Karpas-422 (cell line): Measurements from ENCODE around the gene RAD51B. TPM values are rescaled to one million over a fixed set of nuclear protein-coding genes. Genes with fewer than 3 reads are reported as not detected.

Source experiments
- DNase-seq: peaks from one replicate; pipeline ENCODE4 v3.0.0-alpha.2; 2015
- H2AFZ ChIP-seq: fragments of 200-600 bp; sonication (generic); 2 replicates; pipeline ENCODE4 v1.6.1; 2014; ENCODE audit warnings: antibody characterized with exemption, low read length, mixed read lengths
- H3K27ac ChIP-seq: fragments of 200-600 bp; sonication (generic); 2 replicates; pipeline ENCODE4 v1.5.1; 2014; ENCODE audit warnings: mild to moderate bottlenecking, low read length, moderate library complexity
- H3K27me3 ChIP-seq: fragments of 200-600 bp; sonication (generic); 2 replicates; pipeline ENCODE4 v1.6.1; 2014; ENCODE audit warnings: low read length, mixed read lengths
- H3K36me3 ChIP-seq: fragments of 200-600 bp; sonication (generic); 2 replicates; pipeline ENCODE4 v1.6.1; 2014; ENCODE audit warnings: low read length, mixed read lengths; ENCODE audit not compliant: insufficient read depth
- H3K4me1 ChIP-seq: fragments of 200-600 bp; sonication (generic); 2 replicates; pipeline ENCODE4 v1.6.1; 2014; ENCODE audit warnings: mild to moderate bottlenecking, low read length, mixed read lengths
- H3K4me2 ChIP-seq: fragments of 200-600 bp; sonication (generic); 2 replicates; pipeline ENCODE4 v1.6.1; 2014; ENCODE audit warnings: low read length, low read depth, mild to moderate bottlenecking; ENCODE audit not compliant: poor library complexity, severe bottlenecking
- H3K4me3 ChIP-seq: fragments of 200-600 bp; sonication (generic); 2 replicates; pipeline ENCODE4 v1.5.1; 2014; ENCODE audit warnings: mild to moderate bottlenecking, antibody characterized with exemption, low read length, mixed read lengths
- H3K79me2 ChIP-seq: fragments of 200-600 bp; sonication (generic); 2 replicates; pipeline ENCODE4 v1.6.1; 2014; ENCODE audit warnings: mild to moderate bottlenecking, low read length, mixed read lengths
- H3K9ac ChIP-seq: fragments of 200-600 bp; sonication (generic); 2 replicates; pipeline ENCODE4 v1.6.0; 2014; ENCODE audit warnings: low read length
- H3K9me2 ChIP-seq: fragments of 200-600 bp; sonication (generic), shearing (Covaris generic); replicated peaks from 2 replicates; pipeline ENCODE4 v1.6.0; 2014; ENCODE audit warnings: mild to moderate bottlenecking, low read length, moderate library complexity; ENCODE audit not compliant: insufficient read depth
- H3K9me3 ChIP-seq: fragments of 300-700, 200-600 bp; sonication (generic); 2 replicates; pipeline ENCODE4 v1.6.1; 2014; ENCODE audit warnings: low read length, mixed read lengths
- H4K20me1 ChIP-seq: fragments of 200-600 bp; sonication (generic); 2 replicates; pipeline ENCODE4 v1.6.1; 2014; ENCODE audit warnings: mild to moderate bottlenecking, antibody characterized with exemption, low read length, low read depth; ENCODE audit not compliant: insufficient read depth
- total RNA-seq: library from RNA; depleted of rRNA; stranded (reverse); fragments of >200 nt; shearing (Covaris generic); gene quantifications from 2 replicates; pipeline ENCODE4 v1.2.3, GENCODE V29; 2014; ENCODE audit warnings: low replicate concordance

The RAD51B gene
- total RNA-seq, 1 experiment from 2014 or later = 107 TPM

DNA sequence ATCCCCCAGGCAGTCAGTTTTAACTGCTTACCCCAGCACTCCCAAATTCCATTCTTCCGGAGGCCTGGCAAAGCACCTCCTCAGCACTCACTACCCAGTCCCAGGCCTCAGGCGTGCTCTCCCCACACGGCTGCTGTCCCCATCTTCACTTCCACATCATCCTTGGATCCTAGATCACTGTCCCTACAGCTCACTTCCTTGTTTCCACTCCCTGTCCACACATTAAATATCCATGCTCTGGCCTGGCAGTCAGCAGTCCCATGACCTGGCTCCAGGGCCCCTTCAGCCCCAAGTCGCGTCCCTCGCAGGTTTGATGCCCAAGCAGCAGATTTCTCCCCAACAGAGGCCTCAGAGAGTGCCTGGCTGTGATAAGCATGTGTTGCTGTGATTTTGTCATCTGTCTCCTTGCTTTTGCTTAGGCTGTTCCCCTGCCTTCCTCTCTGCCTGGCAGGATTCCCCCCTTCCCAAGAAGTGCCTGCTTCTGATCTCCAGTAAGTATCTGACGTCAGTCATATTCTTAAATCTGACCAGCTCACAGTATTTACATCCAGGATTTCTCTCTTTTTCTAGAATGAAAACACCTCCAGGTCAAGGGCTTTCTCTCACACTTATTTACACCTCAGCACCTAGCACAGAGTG lies 731.6 kb downstream of the RAD51B start:
- Histone ChIP-seq H3K4me1 (no peaks in the 10 kb centered on the region), H3K79me2 (no peaks in the 10 kb centered on the region), H3K27me3 (no peaks in the 10 kb centered on the region), H2AFZ (no peak overlapping the region), H3K36me3 (no peaks in the 10 kb centered on the region), H3K4me2 (no peak overlapping the region), H3K27ac (no peak overlapping the region), H3K9me3 (no peaks in the 10 kb centered on the region), H3K9me2 (no peaks in the 10 kb centered on the region), H4K20me1 (no peaks in the 10 kb centered on the region), H3K9ac (no peak overlapping the region), H3K4me3 (no peak overlapping the region)
- DNase-seq = no peak

- Histone ChIP-seq H2AFZ (no peak overlapping the region), H3K36me3 (no peaks in the 10 kb centered on the region), H3K27ac (no peak overlapping the region), H3K9me2 (no peaks in the 10 kb centered on the region), H3K4me3 (no peak overlapping the region), H3K79me2 (no peaks in the 10 kb centered on the region), H3K27me3 (no peaks in the 10 kb centered on the region), H3K4me1 (no peaks in the 10 kb centered on the region), H3K9ac (no peak overlapping the region), H3K4me2 (no peak overlapping the region), H3K9me3 (no peaks in the 10 kb centered on the region), H4K20me1 (no peaks in the 10 kb centered on the region)
- DNase-seq = no peak
Observed at GRCh38 chr14:68552075-68552474, 732.5 kb downstream of the RAD51B start.

DNA sequence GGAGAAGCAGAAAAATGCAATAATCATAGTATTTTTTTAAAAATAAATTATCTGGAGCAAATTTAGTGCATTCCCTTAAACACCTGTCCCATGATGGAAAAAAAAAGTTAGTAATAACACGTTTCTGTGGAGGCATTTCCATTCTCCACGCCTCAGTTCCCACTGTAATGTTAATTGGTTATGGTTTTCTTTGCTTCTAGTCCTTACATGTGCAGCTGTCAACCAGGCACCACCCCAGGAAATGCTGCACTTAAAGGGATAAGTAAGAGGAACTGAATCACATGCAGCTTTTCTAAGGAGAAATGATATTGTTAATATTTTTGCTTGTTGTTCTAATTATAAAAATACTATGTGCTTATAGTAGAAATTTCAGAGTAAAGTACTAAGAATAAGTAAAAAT lies 733.0 kb downstream of the RAD51B start:
- Histone ChIP-seq H3K4me2 (no peak overlapping the region), H3K36me3 (no peaks in the 10 kb centered on the region), H2AFZ (no peak overlapping the region), H3K27ac (no peak overlapping the region), H3K27me3 (no peaks in the 10 kb centered on the region), H3K9ac (no peak overlapping the region), H3K79me2 (no peaks in the 10 kb centered on the region), H3K9me2 (no peaks in the 10 kb centered on the region), H3K4me3 (no peak overlapping the region), H3K9me3 (no peaks in the 10 kb centered on the region), H3K4me1 (no peaks in the 10 kb centered on the region), H4K20me1 (no peaks in the 10 kb centered on the region)
- DNase-seq = no peak

GRCh38 chr14:68553311-68553710 lies 733.7 kb downstream of the RAD51B start:
- no peaks in the 10 kb centered on the region for H3K79me2 ChIP-seq
- no peak overlapping the region for H2AFZ ChIP-seq
- no peak overlapping the region for H3K9ac ChIP-seq
- no peaks in the 10 kb centered on the region for H3K4me1 ChIP-seq
- H3K4me3 ChIP-seq = no peak overlapping the region
- no peak overlapping the region for H3K27ac ChIP-seq
- no peaks in the 10 kb centered on the region for H3K9me2 ChIP-seq
- no peaks in the 10 kb centered on the region for H3K9me3 ChIP-seq
- H4K20me1 ChIP-seq = no peaks in the 10 kb centered on the region
- H3K36me3 ChIP-seq = no peaks in the 10 kb centered on the region
- no peak overlapping the region for H3K4me2 ChIP-seq
- no peaks in the 10 kb centered on the region for H3K27me3 ChIP-seq
- no peak for DNase-seq

DNA sequence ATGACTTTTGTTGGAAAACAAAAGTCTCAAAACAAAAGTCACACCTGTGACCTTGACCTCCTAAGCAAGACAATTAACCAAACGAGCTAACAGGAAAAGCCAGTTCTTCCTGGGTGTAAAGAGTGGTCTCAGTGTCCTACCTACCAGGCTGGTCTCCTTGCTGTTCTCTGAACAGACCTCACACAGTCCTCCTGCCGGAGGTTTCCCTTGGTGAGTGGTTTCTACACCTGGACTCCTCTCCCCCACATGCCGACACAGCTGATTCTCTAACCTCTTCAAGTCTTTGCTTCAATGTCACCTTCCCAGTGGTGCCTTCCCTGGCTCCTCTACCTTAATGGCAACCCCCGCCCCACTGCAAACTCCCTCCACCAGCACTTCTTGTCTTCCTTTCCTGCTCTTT lies 734.7 kb downstream of the RAD51B start:
- no peak overlapping the region for H2AFZ ChIP-seq
- H3K27ac ChIP-seq = no peak overlapping the region
- H3K9me3 ChIP-seq = no peaks in the 10 kb centered on the region
- H3K4me2 ChIP-seq = no peak overlapping the region
- H3K36me3 ChIP-seq = no peaks in the 10 kb centered on the region
- H3K27me3 ChIP-seq = no peaks in the 10 kb centered on the region
- no peaks in the 10 kb centered on the region for H3K4me1 ChIP-seq
- no peaks in the 10 kb centered on the region for H3K9me2 ChIP-seq
- H3K9ac ChIP-seq = no peak overlapping the region
- H3K4me3 ChIP-seq = no peak overlapping the region
- DNase-seq = no peak
- H3K79me2 ChIP-seq = no peaks in the 10 kb centered on the region
- no peaks in the 10 kb centered on the region for H4K20me1 ChIP-seq

GRCh38 chr14:68556253-68556652 lies 736.7 kb downstream of the RAD51B start:
- no peaks in the 10 kb centered on the region for H3K9me2 ChIP-seq
- no peaks in the 10 kb centered on the region for H3K27me3 ChIP-seq
- H2AFZ ChIP-seq = no peak overlapping the region
- no peaks in the 10 kb centered on the region for H3K4me1 ChIP-seq
- H3K4me2 ChIP-seq = no peak overlapping the region
- no peaks in the 10 kb centered on the region for H4K20me1 ChIP-seq
- H3K36me3 ChIP-seq = no peaks in the 10 kb centered on the region
- no peak for DNase-seq
- no peaks in the 10 kb centered on the region for H3K79me2 ChIP-seq
- no peaks in the 10 kb centered on the region for H3K9me3 ChIP-seq
- no peak overlapping the region for H3K9ac ChIP-seq
- H3K27ac ChIP-seq = no peak overlapping the region
- no peak overlapping the region for H3K4me3 ChIP-seq

DNA sequence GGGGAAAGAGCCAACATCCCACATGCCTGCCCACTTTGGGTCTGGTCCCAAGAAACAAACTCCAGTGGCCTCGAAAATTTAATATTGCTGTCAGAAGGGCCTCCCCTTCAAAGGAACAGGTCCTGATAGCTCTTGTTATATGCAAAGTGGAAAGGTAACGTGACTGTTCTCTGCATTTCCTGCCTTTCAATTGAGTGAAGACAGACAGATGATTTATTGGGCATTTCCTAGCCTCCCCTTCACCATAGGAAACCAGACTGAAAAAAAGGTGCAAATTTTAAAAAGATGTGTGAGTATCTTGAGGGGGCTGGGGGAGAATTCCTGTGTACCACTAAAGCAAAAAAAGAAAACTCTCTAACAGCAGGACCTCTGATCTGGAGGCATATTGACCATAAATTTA lies 738.1 kb downstream of the RAD51B start:
- Histone ChIP-seq H3K4me2 (no peak overlapping the region), H4K20me1 (no peaks in the 10 kb centered on the region), H3K4me1 (no peaks in the 10 kb centered on the region), H3K4me3 (no peak overlapping the region), H2AFZ (no peak overlapping the region), H3K36me3 (no peaks in the 10 kb centered on the region), H3K27me3 (no peaks in the 10 kb centered on the region), H3K79me2 (no peaks in the 10 kb centered on the region), H3K27ac (no peak overlapping the region), H3K9ac (no peak overlapping the region), H3K9me2 (no peaks in the 10 kb centered on the region), H3K9me3 (no peaks in the 10 kb centered on the region)
- DNase-seq = no peak

DNA sequence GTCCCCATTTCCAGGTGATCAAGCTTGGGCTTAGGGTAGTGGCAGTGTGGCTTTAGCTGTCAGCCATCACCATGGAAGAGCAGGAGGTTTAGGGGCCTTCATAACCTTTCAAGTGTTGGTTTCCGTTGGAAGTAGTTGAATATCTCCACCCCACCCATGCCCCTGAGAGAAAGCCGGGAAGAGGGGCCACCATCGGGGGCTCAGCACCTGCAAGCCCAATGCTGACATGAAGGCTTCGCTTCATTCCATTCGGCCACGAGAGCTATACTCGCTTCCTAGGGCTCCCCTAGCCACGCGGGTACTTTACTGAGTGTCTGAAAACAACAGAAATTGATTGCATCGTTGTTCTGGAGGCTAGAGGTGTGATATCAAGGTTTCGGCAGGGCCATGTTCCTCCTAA lies 738.5 kb downstream of the RAD51B start:
- Histone ChIP-seq H3K36me3 (no peaks in the 10 kb centered on the region), H3K4me3 (no peak overlapping the region), H3K79me2 (no peaks in the 10 kb centered on the region), H4K20me1 (no peaks in the 10 kb centered on the region), H3K9me3 (no peaks in the 10 kb centered on the region), H3K27ac (no peak overlapping the region), H3K9ac (no peak overlapping the region), H2AFZ (no peak overlapping the region), H3K4me2 (no peak overlapping the region), H3K4me1 (no peaks in the 10 kb centered on the region), H3K9me2 (no peaks in the 10 kb centered on the region), H3K27me3 (no peaks in the 10 kb centered on the region)
- DNase-seq = no peak

- H3K9me2 ChIP-seq = no peaks in the 10 kb centered on the region
- H3K4me2 ChIP-seq = no peak overlapping the region
- no peak overlapping the region for H2AFZ ChIP-seq
- H3K9me3 ChIP-seq = no peaks in the 10 kb centered on the region
- no peaks in the 10 kb centered on the region for H3K36me3 ChIP-seq
- H3K27ac ChIP-seq = no peak overlapping the region
- H3K27me3 ChIP-seq = no peaks in the 10 kb centered on the region
- H3K79me2 ChIP-seq = no peaks in the 10 kb centered on the region
- no peak overlapping the region for H3K9ac ChIP-seq
- no peaks in the 10 kb centered on the region for H3K4me1 ChIP-seq
- H3K4me3 ChIP-seq = no peak overlapping the region
- no peak for DNase-seq
- no peaks in the 10 kb centered on the region for H4K20me1 ChIP-seq
Observed at GRCh38 chr14:68559949-68560348, 740.4 kb downstream of the RAD51B start.
